Measurements from ENCODE around the gene CHST11.

- TF ChIP-seq CTCF (IDR thresholded peaks at IDR 0.05 in 8 of 11, conservative IDR thresholded peaks at IDR 0.05 in 3 of 11) (no peak), POLR2AphosphoS5 (IDR thresholded peaks at IDR 0.05) (no peak)
Observed at GRCh38 chr12:104480012-104480411, 23.3 kb downstream of the CHST11 start.

Data from spleen (tissue), 7 donors.